SK-N-SH (cell line): Measurements from ENCODE around the gene SOWAHA.

Experiments
- FOXJ3 ChIP-seq: sonication (generic); formaldehyde crosslinking; IDR thresholded peaks from 2 replicates; pipeline ENCODE4 v1.5.1; 2020; ENCODE audit warnings: mild to moderate bottlenecking, missing genetic modification reagents
- FOXM1 ChIP-seq: IDR thresholded peaks from 2 replicates; pipeline ENCODE4 v1.4.0; 2012; ENCODE audit warnings: low read depth, mild to moderate bottlenecking
- GABPA ChIP-seq: IDR thresholded peaks from 2 replicates; pipeline ENCODE4 v1.4.0; 2012; ENCODE audit warnings: low read depth, mild to moderate bottlenecking
- POLR2AphosphoS5 ChIP-seq: IDR thresholded peaks from 2 replicates; pipeline ENCODE4 v1.6.1; 2012; ENCODE audit warnings: low read depth, low read length
- REST ChIP-seq: IDR thresholded peaks from 2 replicates; pipeline ENCODE4 v1.6.1; 2012; ENCODE audit warnings: mild to moderate bottlenecking, low read depth, low read length, moderate library complexity
- RXRA ChIP-seq: IDR thresholded peaks from 2 replicates; pipeline ENCODE4 v1.4.0; 2012; ENCODE audit warnings: low read depth, mild to moderate bottlenecking, borderline replicate concordance
- TAF1 ChIP-seq: IDR thresholded peaks from 2 replicates; pipeline ENCODE4 v1.6.1; 2012; ENCODE audit warnings: low read depth, mild to moderate bottlenecking, low read length, moderate library complexity, borderline replicate concordance
- USF1 ChIP-seq: IDR thresholded peaks from 2 replicates; pipeline ENCODE4 v1.4.0; 2012; ENCODE audit warnings: low read depth, borderline replicate concordance
- USF2 ChIP-seq: fragments of 150-350 bp; IDR thresholded peaks from 2 replicates; pipeline ENCODE4 v1.6.1; 2017; ENCODE audit warnings: antibody characterized with exemption, low read length, low read depth, borderline replicate concordance
- TF ChIP-seq, protein P1 (sequence below): fragments of 200-600 bp; sonication (generic); IDR thresholded peaks from 2 replicates; pipeline ENCODE4 v1.6.1; 2017; ENCODE audit warnings: antibody characterized with exemption, mild to moderate bottlenecking, moderate library complexity

DNA sequence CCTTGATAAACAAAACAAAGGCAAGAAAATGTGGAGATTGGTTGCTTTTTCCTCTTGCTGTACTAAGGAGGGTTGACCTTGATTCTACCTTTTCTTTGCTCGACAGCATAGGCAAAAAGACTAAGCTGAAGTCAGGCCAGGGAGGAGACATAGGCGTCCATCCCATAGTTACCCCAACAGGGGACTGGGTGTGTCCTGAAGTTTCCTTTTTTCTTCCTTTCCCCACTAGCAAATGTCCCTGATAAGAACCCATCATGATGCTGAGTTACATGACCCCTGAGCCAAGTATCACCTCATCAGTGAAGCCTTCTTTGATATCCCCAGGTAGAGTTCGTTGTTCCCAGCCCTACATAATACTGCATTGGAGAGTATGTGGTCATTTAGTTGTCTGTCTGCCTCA, 27.2 kb downstream of the SOWAHA start:
- TF ChIP-seq RXRA (no peak), GABPA (no peak), POLR2AphosphoS5 (no peak), TAF1 (no peak), USF1 (no peak), FOXJ3 (CRISPR knock-in tag) (no peak), REST (no peak), USF2 (no peak), FOXM1 (no peak)
- TF ChIP-seq, protein P1, sequence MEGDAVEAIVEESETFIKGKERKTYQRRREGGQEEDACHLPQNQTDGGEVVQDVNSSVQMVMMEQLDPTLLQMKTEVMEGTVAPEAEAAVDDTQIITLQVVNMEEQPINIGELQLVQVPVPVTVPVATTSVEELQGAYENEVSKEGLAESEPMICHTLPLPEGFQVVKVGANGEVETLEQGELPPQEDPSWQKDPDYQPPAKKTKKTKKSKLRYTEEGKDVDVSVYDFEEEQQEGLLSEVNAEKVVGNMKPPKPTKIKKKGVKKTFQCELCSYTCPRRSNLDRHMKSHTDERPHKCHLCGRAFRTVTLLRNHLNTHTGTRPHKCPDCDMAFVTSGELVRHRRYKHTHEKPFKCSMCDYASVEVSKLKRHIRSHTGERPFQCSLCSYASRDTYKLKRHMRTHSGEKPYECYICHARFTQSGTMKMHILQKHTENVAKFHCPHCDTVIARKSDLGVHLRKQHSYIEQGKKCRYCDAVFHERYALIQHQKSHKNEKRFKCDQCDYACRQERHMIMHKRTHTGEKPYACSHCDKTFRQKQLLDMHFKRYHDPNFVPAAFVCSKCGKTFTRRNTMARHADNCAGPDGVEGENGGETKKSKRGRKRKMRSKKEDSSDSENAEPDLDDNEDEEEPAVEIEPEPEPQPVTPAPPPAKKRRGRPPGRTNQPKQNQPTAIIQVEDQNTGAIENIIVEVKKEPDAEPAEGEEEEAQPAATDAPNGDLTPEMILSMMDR: no peak
